K562 (cell line): ENCODE results near the gene CRYAB.

ENCODE experiments used
- ARNT ChIP-seq, 2 experiments: fragments of 450-650 bp; IDR thresholded peaks; 2 replicates each; pipeline ENCODE4 v1.6.1; 2016; ENCODE audit warnings: mild to moderate bottlenecking in 1 of 2
- ATF4 ChIP-seq: fragments of 450-650 bp; formaldehyde crosslinking; IDR thresholded peaks from 2 replicates; pipeline ENCODE4 v1.4.0; 2022; ENCODE audit warnings: mild to moderate bottlenecking, moderate library complexity
- CHD2 ChIP-seq: IDR thresholded peaks from 2 replicates; pipeline ENCODE4 v1.6.1; 2011; ENCODE audit warnings: low read depth, low read length
- FOS ChIP-seq: IDR thresholded peaks from 3 replicates; pipeline ENCODE4 v1.6.1; 2011; ENCODE audit not compliant: insufficient read length; ENCODE audit errors: extremely low read depth
- FOXK2 ChIP-seq, 2 experiments: fragments of 450-650 bp; IDR thresholded peaks in 1 of 2; conservative IDR thresholded peaks in 1 of 2; 2 replicates each; pipeline ENCODE4 v1.6.1; 2016; ENCODE audit warnings: low read depth in 2 of 2, mild to moderate bottlenecking in 1 of 2
- HMG20B ChIP-seq: fragments of 250-450 bp; sonication (Bioruptor Pico); IDR thresholded peaks from 2 replicates; pipeline ENCODE4 v1.5.0; 2021; ENCODE audit warnings: mild to moderate bottlenecking
- KLF16 ChIP-seq: IDR thresholded peaks from 2 replicates; pipeline ENCODE4 v1.6.1; 2016; ENCODE audit warnings: antibody characterized with exemption
- PKNOX1 ChIP-seq: fragments of 450-650 bp; IDR thresholded peaks from 2 replicates; pipeline ENCODE4 v1.6.1; 2016
- SREBF2 ChIP-seq: sonication (generic); formaldehyde crosslinking; IDR thresholded peaks from 2 replicates; pipeline ENCODE4 v1.4.0; 2020; ENCODE audit warnings: mild to moderate bottlenecking, missing genetic modification reagents
- TAL1 ChIP-seq: fragments of 450-650 bp; IDR thresholded peaks from 2 replicates; pipeline ENCODE4 v1.6.1; 2016; ENCODE audit warnings: mild to moderate bottlenecking
- ZNF354B ChIP-seq: fragments of 250-450 bp; sonication (Bioruptor Pico); IDR thresholded peaks from 2 replicates; pipeline ENCODE4 v1.4.0; 2020
- TF ChIP-seq, protein P1 (sequence below), 3 experiments: IDR thresholded peaks in 2 of 3; conservative IDR thresholded peaks in 1 of 3; 2 replicates each; pipeline ENCODE4 v1.5.1; 2011 to 2012; ENCODE audit warnings: low read length in 3 of 3, mild to moderate bottlenecking in 3 of 3, control low read depth in 2 of 3, improper control_type of control experiment in 1 of 3, inconsistent platforms in 1 of 3, low read depth in 1 of 3, mixed read lengths in 1 of 3, moderate library complexity in 1 of 3; ENCODE audit not compliant: insufficient read depth in 2 of 3
- TF ChIP-seq, protein P2 (sequence below): sonication (generic); formaldehyde crosslinking; IDR thresholded peaks from 2 replicates; pipeline ENCODE4 v1.9.0; 2022; ENCODE audit warnings: mild to moderate bottlenecking, missing genetic modification reagents

DNA sequence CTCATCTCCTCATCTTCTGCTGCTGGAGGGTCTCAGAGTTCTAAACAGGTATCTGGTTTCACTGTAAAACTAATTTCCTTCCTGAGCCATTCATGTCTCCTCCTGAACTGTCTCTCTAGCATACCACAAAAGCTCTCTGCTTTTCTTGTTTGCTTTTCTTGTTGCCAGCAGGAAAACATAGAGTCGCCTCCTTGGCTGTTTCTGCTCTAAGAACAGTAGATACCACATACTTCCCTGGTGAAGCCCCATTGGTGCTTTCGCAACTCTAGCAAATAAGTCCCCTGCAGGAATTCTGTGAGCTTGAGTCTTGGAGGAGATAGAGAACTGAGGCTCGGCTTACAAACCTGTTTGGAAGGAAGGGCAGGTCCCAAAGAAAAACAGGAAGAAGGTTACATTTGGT is 32.6 kb upstream of the CRYAB start:
- TF ChIP-seq, protein P1, sequence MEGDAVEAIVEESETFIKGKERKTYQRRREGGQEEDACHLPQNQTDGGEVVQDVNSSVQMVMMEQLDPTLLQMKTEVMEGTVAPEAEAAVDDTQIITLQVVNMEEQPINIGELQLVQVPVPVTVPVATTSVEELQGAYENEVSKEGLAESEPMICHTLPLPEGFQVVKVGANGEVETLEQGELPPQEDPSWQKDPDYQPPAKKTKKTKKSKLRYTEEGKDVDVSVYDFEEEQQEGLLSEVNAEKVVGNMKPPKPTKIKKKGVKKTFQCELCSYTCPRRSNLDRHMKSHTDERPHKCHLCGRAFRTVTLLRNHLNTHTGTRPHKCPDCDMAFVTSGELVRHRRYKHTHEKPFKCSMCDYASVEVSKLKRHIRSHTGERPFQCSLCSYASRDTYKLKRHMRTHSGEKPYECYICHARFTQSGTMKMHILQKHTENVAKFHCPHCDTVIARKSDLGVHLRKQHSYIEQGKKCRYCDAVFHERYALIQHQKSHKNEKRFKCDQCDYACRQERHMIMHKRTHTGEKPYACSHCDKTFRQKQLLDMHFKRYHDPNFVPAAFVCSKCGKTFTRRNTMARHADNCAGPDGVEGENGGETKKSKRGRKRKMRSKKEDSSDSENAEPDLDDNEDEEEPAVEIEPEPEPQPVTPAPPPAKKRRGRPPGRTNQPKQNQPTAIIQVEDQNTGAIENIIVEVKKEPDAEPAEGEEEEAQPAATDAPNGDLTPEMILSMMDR (IDR thresholded peaks at IDR 0.05 in 2 of 3, conservative IDR thresholded peaks at IDR 0.05 in 1 of 3; ENCODE audit: insufficient read depth in 2 of 3, low read depth in 1 of 3, low read length in 3 of 3) = no peak
- TF ChIP-seq HMG20B = no peak
- TF ChIP-seq ATF4 = no peak
- no peak for TF ChIP-seq KLF16
- TF ChIP-seq, protein P2, sequence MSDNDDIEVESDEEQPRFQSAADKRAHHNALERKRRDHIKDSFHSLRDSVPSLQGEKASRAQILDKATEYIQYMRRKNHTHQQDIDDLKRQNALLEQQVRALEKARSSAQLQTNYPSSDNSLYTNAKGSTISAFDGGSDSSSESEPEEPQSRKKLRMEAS = no peak
- TF ChIP-seq TAL1 = no peak
- no peak for TF ChIP-seq FOXK2 (conservative IDR thresholded peaks at IDR 0.05 in 1 of 2, IDR thresholded peaks at IDR 0.05 in 1 of 2; ENCODE audit: low read depth in 2 of 2)
- TF ChIP-seq ZNF354B = no peak
- no peak for TF ChIP-seq PKNOX1
- no peak for TF ChIP-seq FOS
- no peak for TF ChIP-seq SREBF2
- no peak for TF ChIP-seq CHD2
- TF ChIP-seq ARNT (IDR thresholded peaks at IDR 0.05) = no peak
